WTC11 (cell line): Measurements from ENCODE around the gene ARHGEF12.

ENCODE experiments used
- CREB1 ChIP-seq: sonication (generic); formaldehyde crosslinking; IDR thresholded peaks from 2 replicates; pipeline ENCODE4 v1.8.0; 2023; ENCODE audit warnings: mild to moderate bottlenecking, missing genetic modification reagents
- CREM ChIP-seq: sonication (generic); formaldehyde crosslinking; IDR thresholded peaks from 2 replicates; pipeline ENCODE4 v1.8.1; 2022; ENCODE audit warnings: mild to moderate bottlenecking, missing genetic modification reagents, moderate library complexity
- GABPB1 ChIP-seq: sonication (generic); formaldehyde crosslinking; IDR thresholded peaks from 2 replicates; pipeline ENCODE4 v1.8.1; 2023; ENCODE audit warnings: mild to moderate bottlenecking, missing genetic modification reagents
- NFYB ChIP-seq: sonication (generic); formaldehyde crosslinking; conservative IDR thresholded peaks from 2 replicates; pipeline ENCODE4 v1.8.0; 2022; ENCODE audit warnings: low read depth, missing genetic modification reagents
- SP1 ChIP-seq: sonication (generic); formaldehyde crosslinking; conservative IDR thresholded peaks from 2 replicates; pipeline ENCODE4 v1.8.1; 2022; ENCODE audit warnings: missing genetic modification reagents
- TF ChIP-seq, protein P1 (sequence below): fragments of 200-600 bp; IDR thresholded peaks from 2 replicates; pipeline ENCODE4 v1.8.0; 2022; ENCODE audit warnings: antibody characterized with exemption
- TF ChIP-seq, protein P2 (sequence below): sonication (generic); formaldehyde crosslinking; IDR thresholded peaks from 2 replicates; pipeline ENCODE4 v1.8.1; 2022; ENCODE audit warnings: mild to moderate bottlenecking, missing genetic modification reagents, moderate library complexity, borderline replicate concordance
- TF ChIP-seq, protein P3 (sequence below): sonication (generic); formaldehyde crosslinking; IDR thresholded peaks from 2 replicates; pipeline ENCODE4 v1.8.1; 2022; ENCODE audit warnings: low read depth, mild to moderate bottlenecking, moderate library complexity, missing genetic modification reagents, borderline replicate concordance
- TF ChIP-seq, protein P4 (sequence below): sonication (generic); formaldehyde crosslinking; IDR thresholded peaks from 2 replicates; pipeline ENCODE4 v1.8.0; 2022; ENCODE audit warnings: mild to moderate bottlenecking, missing genetic modification reagents

DNA sequence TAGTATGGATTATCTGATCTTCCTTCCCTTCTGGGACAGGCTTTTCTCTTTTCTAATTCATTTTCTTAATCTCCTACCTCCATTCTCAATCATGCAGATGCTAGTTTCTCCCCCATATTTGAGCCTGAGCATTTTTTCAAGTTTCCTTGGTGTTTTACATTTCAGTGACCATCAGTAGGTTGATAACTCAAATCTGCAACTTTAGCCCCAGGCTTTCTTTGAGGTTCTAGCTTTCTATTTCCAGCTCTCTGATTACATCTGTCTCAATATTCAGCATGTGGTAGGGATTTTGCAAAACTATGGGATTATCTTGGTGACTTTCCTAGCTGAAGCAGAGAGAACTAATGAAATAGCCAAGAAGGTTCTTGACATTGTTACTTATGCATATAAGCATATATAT is 67.8 kb downstream of the ARHGEF12 start:
- TF ChIP-seq, protein P1, sequence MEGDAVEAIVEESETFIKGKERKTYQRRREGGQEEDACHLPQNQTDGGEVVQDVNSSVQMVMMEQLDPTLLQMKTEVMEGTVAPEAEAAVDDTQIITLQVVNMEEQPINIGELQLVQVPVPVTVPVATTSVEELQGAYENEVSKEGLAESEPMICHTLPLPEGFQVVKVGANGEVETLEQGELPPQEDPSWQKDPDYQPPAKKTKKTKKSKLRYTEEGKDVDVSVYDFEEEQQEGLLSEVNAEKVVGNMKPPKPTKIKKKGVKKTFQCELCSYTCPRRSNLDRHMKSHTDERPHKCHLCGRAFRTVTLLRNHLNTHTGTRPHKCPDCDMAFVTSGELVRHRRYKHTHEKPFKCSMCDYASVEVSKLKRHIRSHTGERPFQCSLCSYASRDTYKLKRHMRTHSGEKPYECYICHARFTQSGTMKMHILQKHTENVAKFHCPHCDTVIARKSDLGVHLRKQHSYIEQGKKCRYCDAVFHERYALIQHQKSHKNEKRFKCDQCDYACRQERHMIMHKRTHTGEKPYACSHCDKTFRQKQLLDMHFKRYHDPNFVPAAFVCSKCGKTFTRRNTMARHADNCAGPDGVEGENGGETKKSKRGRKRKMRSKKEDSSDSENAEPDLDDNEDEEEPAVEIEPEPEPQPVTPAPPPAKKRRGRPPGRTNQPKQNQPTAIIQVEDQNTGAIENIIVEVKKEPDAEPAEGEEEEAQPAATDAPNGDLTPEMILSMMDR: no peak
- TF ChIP-seq, protein P2, sequence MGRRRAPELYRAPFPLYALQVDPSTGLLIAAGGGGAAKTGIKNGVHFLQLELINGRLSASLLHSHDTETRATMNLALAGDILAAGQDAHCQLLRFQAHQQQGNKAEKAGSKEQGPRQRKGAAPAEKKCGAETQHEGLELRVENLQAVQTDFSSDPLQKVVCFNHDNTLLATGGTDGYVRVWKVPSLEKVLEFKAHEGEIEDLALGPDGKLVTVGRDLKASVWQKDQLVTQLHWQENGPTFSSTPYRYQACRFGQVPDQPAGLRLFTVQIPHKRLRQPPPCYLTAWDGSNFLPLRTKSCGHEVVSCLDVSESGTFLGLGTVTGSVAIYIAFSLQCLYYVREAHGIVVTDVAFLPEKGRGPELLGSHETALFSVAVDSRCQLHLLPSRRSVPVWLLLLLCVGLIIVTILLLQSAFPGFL (CRISPR knock-in tag): no peak
- no peak for TF ChIP-seq GABPB1 (CRISPR knock-in tag)
- TF ChIP-seq CREM (CRISPR knock-in tag): no peak
- no peak for TF ChIP-seq NFYB
- TF ChIP-seq CREB1 (CRISPR knock-in tag): no peak
- no peak for TF ChIP-seq SP1 (CRISPR knock-in tag)
- TF ChIP-seq, protein P3, sequence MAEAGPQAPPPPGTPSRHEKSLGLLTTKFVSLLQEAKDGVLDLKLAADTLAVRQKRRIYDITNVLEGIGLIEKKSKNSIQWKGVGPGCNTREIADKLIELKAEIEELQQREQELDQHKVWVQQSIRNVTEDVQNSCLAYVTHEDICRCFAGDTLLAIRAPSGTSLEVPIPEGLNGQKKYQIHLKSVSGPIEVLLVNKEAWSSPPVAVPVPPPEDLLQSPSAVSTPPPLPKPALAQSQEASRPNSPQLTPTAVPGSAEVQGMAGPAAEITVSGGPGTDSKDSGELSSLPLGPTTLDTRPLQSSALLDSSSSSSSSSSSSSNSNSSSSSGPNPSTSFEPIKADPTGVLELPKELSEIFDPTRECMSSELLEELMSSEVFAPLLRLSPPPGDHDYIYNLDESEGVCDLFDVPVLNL (CRISPR knock-in tag): no peak
- TF ChIP-seq, protein P4, sequence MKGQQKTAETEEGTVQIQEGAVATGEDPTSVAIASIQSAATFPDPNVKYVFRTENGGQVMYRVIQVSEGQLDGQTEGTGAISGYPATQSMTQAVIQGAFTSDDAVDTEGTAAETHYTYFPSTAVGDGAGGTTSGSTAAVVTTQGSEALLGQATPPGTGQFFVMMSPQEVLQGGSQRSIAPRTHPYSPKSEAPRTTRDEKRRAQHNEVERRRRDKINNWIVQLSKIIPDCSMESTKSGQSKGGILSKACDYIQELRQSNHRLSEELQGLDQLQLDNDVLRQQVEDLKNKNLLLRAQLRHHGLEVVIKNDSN (CRISPR knock-in tag): no peak
